NCI-H1048 (cell line): ENCODE data around the gene LHPP.

Experiments used
- DNase-seq: peaks from one replicate; lab custom pipeline; 2025; lab: John Stamatoyannopoulos, UW

Gene LHPP

DNA sequence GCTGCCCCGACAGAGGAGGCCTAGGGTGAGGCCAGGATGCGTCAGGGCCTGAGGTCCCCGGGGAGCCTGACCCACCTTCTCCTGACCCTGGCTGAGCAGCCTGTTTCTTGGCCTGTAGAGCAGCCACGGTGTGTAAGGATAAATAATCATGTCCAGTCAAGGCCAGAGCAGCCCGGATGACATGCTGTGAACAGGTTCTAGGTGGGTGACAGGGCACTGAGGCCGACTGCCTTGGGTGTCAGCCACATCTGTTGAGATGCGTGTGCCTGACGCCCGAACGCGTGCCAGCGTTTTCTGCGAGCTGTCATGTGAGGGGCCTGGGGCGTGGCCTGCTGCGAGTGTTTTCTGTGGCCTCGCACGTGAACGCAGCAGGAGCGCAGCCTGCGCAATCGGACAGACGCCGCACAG, 164.2 kb downstream of the LHPP start:
- DNase-seq = no peak

DNA sequence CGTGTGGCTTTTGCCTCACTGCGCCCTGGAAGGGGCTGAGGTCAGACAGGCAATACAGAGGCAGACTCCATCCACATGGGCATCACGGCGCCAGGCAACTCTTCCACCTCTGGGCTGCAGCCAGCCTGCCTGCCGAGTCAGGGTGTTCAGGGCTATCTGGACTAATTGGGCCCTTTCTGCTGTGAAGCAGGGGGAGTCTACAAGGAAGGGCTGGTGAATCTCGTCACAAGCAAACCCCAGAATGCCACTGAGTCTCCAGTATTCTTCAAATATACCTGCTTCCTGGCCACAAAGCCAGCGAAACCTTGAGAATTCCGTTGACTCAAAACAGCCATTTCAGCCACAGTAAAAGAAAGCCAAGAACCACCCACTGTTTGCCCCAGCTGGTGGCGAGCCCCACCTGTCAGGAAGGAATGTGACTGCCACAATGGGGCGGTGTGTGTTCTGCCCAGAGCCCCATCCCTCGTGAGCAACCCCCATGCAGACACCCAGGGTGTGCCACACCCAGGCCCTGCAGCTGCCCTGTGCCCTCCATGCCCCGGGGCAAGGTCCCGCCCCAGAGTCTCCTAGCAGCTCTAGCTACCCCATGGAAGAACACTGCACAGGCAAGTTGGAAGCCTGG, 165.2 kb downstream of the LHPP start:
- no peak for DNase-seq

DNA sequence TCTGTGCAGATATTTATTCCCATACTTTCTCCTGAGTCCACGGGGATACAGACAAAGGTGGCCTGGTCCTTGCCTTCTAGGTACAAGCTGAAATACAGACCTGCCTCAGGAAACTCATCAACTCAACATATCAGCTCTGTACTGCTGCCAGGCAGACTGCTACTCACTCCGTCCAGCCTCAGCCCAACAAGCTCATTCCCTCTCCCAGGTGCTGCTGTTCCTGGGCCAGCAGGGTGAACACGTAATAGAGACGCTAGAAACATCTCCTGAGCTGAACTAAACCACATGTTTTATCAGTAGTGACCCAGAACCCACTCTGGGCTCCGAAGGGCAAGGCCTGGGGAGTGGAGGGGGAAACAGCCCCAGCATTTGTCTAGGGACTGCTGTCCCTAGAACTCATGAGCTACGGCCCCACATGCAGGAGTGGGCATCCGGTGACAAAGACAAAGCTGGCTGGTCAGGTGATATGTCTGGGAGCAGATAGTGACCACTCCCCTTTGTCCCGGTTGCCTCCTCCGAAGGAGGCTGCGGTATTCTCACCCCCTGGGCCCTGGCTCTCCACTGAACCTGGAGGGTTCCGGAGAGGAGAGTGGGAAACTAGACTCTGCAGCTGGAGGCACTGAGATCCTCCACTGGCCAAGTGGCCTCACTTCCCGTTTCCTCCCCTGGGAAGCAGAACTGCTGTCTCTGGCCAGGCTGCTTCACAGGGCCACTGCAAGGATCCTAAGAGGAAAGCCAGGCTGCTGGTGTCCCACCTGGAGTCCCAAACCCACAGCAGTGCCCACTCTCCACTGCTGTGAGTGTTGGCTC, 166.4 kb downstream of the LHPP start:
- no peak for DNase-seq

DNA sequence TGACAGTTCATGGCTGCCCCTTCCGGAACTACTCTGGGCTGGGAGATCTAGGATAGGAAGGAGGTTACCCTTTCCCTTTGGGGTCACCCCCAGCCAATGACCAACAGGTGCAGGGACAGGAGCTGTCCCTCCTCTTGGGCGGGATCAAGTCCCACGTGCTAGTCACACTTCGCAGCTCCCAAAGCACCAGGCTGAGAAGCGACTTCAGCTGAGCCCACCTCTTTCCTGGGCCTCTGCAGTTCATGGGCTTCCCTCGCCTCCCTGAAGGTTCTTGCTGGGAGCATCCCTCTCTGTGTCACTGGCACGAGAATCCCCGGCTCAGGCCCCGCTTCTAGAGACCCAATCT, 167.0 kb downstream of the LHPP start:
- no peak for DNase-seq

GRCh38 chr10:124629415-124629814, 167.8 kb downstream of the LHPP start:
- no peak for DNase-seq

DNA sequence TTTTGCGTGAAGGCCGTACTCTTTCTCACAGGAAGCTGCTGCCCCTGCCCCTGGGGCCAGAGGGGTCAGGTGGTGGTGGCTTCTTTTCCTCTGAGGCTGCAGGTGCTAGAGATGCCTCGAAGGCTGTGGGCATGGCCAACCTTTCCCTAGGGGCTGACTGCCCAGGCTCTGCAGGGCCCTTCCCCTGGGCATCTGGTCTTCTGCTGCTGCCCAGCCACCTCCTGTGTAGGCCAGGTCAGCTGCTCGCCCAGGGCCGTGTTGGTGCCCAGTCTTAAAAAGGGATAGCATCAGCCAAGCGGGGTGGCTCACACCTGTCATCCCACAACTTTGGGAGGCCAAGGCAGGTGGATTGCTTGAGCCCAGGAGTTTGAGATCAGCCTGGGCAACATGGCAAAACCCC, 168.2 kb downstream of the LHPP start:
- no peak for DNase-seq

DNA sequence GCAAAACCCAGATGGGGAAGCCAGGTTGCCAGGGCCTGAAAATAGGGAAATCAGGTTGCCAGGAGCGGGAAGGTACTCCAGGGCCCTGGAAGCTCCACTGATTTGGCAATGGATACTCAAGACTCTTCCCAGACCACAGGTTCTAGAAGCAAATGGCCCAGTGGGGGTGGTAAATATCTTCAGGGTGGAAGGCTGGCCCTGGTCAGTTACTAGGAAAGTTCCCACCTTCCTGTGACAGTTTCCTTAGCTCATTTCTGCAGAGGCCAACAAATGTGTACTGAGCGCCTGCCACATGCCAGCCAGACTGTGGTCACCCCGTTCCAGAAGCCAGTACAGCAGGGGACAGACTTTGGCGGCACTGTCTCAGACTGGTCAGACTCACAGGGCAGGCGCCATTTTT, 168.9 kb downstream of the LHPP start:
- DNase-seq = no peak

- DNase-seq = no peak
These were observed 170.5 kb downstream of the LHPP start for GRCh38 chr10:124632064-124632531.

DNA sequence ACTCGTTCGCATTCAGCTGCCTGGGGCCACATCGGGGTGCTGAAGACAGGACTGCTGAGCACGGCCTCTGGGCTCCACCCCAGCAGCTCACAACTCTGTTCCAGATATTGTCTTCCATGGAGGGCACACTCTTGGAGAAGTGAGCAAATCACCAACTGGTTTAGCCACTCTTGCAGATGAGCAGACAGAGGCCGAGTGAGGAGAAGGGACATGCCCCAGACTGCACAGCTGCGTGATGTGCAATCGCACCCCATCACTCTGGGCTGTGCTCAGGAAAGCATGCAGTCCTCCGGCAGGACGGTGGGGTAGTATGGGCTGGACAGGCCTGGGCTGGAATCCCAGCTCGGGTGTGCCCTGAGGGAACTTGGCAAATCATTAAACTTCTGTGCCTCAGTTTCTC, 170.9 kb downstream of the LHPP start:
- DNase-seq = no peak

DNA sequence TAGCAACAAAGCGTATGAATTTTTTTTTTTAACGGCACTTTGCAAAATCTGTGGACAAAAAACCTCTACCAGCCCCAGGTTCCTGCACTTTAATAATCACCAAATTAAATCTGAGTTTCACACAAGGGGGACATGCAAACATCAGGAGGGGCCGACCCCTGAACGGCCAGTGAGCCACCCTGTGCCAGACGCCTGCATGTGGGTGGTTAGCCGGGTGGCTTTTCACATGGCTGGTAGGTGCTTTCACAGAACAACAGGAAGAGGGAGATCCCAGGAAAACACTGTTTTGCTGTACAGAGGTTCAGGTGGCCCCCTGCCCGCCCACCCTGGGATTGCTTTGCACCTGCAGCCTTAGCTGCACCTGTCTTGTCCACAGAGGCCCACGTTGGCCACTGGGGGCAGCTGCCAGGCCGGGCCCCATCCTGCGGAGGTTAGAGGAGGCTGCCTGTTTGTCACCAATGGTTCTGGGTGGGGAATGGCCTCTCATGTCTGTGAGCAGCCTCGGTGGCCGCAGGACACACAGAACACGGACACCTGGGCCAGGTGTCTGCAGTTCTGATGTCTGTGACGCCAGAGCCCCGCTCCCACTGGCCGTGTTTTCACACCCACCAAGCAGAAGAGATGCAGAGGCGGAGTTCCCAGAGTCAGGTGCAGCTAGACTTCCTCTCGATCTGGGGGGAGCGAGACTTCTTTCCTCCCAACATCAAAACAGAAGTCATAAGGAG, 174.8 kb downstream of the LHPP start:
- no peak for DNase-seq

DNA sequence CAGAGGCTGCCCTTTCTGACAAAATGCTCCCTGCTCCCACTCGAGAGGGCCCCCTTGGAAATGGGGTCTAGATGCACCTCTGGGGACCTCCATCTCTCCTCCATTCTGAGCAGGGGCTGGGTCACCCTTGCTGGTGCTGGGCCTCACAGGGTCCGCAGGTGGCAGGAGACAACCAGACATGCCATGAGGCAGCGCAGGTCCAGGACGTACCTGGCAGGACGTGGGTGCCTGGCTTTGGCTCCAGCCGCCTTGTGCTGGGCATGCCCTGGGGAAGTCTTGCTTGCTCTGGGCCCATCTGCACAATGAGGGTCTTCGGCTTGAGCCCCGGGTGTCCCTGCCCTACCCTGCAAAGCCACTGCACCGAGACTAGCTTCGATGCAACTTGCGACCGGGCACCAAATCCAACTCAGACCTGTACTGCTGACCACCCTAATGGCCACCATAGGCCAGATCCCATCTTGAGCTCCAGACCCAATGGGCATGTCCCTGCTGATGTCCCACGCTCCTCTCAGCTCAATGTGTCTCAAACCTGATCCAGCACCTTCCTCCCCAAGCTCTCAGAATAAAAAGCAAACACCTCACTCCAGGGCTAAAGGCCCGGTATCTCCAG, 175.6 kb downstream of the LHPP start:
- DNase-seq = no peak

GRCh38 chr10:124637746-124638145, 176.1 kb downstream of the LHPP start:
- no peak for DNase-seq

DNA sequence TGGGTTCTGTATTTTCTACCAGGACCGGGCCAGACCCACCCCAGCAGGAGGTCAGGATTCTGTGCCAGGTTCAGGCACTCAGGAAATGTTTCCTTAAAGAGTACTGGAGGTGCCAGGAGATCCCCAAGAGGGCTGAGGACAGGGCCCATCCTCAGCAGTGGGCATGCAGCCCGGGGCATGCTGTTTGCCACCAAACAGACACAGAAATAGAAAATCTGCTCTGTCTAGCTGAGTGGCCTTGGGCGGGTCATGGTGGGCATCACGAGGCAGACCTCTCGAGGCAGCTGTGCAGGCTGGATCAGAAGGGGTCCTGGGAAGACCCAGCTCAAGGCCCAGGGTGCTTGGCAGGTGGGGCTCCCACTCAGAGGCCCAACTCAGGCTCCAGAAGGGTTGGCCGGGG, 177.6 kb downstream of the LHPP start:
- DNase-seq = no peak

DNA sequence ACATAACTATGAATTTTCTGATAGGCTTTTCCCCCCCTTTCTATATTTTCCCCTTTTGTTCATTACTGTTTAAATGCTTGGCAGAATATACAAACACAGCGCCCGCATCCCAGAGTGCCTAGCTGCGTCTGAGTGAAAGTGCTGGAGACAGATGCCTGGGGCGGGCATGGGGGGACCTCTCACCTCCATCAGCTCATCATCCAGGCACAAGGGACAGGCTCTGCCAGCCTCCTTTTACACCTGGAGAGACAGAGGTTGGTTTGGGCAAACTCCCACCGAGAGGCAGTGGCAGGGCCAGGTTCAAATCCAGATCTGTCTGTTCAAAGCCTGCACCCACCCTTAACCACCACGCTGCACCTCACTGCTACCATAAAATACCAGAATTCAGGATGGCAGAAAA, 178.0 kb downstream of the LHPP start:
- DNase-seq = no peak

GRCh38 chr10:124640056-124640455, 178.4 kb downstream of the LHPP start:
- DNase-seq = no peak

DNA sequence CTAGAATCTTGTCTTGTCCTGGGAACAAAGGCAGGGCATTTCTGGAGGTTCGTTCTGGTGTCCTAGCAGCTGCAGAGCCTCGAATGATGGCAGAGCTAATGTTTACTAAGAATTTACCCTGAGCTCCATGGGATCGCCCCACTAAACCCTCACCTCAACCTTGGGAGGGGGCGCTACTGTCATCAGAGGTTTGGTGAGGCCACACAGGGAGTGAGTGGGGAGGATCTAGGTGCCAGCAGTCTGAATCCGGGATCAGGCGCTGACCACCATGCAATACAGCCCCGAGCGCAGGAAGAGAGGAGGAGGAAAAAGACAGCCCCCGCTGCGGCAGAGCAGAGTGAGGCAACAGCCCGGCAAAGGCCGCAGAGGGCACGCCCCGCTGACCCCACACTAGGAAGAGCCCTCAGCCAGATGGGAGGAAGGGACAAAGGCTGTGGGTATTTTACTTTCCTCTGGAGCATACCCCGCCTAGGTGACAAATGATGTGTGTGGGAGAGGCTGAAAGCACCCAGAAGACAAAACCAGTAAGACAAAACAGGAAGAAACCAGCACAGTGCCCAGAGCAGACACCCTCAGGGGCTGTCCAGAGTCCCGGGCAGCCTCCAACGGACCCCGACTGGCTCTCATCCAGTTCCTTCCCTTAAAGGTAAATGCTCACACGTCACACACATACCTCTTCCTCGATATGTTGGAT, 179.1 kb downstream of the LHPP start:
- DNase-seq = no peak

- no peak for DNase-seq
These were observed 179.9 kb downstream of the LHPP start for GRCh38 chr10:124641282-124642087.

GRCh38 chr10:124642088-124642710, 180.6 kb downstream of the LHPP start:
- DNase-seq = no peak

DNA sequence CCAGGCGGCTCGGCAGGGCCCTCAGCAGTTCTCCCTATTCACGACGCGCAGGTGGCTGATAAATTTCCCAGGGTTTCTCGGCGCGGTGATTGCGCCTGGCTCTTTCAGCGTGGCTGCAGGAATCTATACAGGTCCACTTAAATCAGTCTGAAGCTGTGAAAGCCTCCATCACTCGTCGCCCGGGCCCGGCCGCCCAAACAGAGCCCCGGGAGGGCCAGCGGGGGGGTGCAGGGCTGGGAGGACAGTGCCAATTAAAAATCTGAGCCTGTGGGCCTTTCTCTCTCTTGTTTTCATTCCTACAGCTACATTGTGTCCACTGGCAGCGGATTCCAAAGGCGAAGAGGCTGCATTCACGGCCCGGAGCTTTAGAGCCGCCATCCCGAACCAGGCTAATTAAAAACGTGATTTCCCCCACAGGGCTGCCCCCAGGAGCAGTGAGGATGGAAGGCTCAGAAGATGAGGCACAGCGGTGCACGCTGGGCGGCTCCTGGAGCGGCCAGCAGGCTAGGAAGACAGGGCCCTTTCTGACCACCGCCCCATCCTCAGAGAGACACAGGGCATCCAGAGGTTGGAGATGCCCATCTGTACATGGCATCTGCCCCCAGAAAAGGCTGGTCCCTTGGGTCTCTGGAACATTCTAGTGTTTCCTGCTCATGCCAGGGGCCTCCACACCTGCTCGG, 181.8 kb downstream of the LHPP start:
- DNase-seq = no peak

- DNase-seq = no peak
These were observed 182.6 kb downstream of the LHPP start for GRCh38 chr10:124644236-124644635.
